A549 (cell line): Measurements from ENCODE around the gene E4F1. TPM values are rescaled to one million over a fixed set of nuclear protein-coding genes. Genes with fewer than 3 reads are reported as not detected.

ENCODE experiments used
- ATAC-seq, 2 experiments: fragments of 200-7000 bp in 1 of 2; fragments of >200 bp in 1 of 2; cut with Nextera tagmentation in 1 of 2; cut with Tn5 transposase in 1 of 2; 3 replicates each; pipeline versions ENCODE4 v1.8.0 to v1.9.1; 2018 to 2020; ENCODE audit warnings: mild to moderate bottlenecking in 1 of 2, moderate library complexity in 1 of 2
- CTCF ChIA-PET: fragments of 300-600 bp; sonication (Branson Sonifier 250); formaldehyde crosslinking; extraction: SDS; loops from one replicate; lab custom pipeline; 2021; ENCODE audit warnings: antibody characterized with exemption, inconsistent platforms; lab: Yijun Ruan, JAX
- POLR2A ChIA-PET: fragments of 350-600 bp; formaldehyde crosslinking; extraction: SDS; loops from one replicate; lab custom pipeline; 2021; ENCODE audit warnings: antibody characterized with exemption, inconsistent platforms; lab: Yijun Ruan, JAX
- DNase-seq, 2 experiments: peaks; one replicate each; pipeline versions ENCODE4 v3.0.0 to v3.0.0-alpha.2; 2011 to 2016; ENCODE audit warnings: low read depth in 1 of 2, low spot score in 1 of 2
- FAIRE-seq: peaks from 2 replicates; lab custom pipeline; 2011; peaks lifted over from hg19 to GRCh38; lab: Jason Lieb, UNC
- H3K27ac ChIP-seq, 2 experiments: fragments of >200 bp; sonication (Bioruptor Twin); formaldehyde crosslinking; 3 replicates each; pipeline ENCODE4 v1.5.1; 2016 to 2017
- H3K4me1 ChIP-seq: fragments of >200 bp; sonication (Bioruptor Twin); formaldehyde crosslinking; 3 replicates; pipeline ENCODE4 v1.6.1; 2016
- H3K4me2 ChIP-seq: fragments of >200 bp; sonication (Bioruptor Twin); formaldehyde crosslinking; 3 replicates; pipeline ENCODE4 v1.6.1; 2016
- H3K4me3 ChIP-seq: fragments of >200 bp; sonication (Bioruptor Twin); formaldehyde crosslinking; 3 replicates; pipeline ENCODE4 v1.5.1; 2016
- H3K9me3 ChIP-seq: fragments of >200 bp; sonication (Bioruptor Twin); formaldehyde crosslinking; 3 replicates; pipeline ENCODE4 v1.6.1; 2016
- CBX8 ChIP-seq: fragments of 200-600 bp; sonication (generic); IDR thresholded peaks from 2 replicates; pipeline ENCODE4 v1.6.1; 2016
- CEBPB ChIP-seq, 2 experiments: fragments of >200 bp in 1 of 2; sonication (Bioruptor Twin) in 1 of 2; formaldehyde crosslinking in 1 of 2; IDR thresholded peaks; 2 replicates each; pipeline ENCODE4 v1.6.1; 2012 to 2016
- CHD2 ChIP-seq: fragments of 150-350 bp; IDR thresholded peaks from 2 replicates; pipeline ENCODE4 v1.6.1; 2014; ENCODE audit warnings: low read length; ENCODE audit not compliant: partially characterized antibody
- CHD4 ChIP-seq: fragments of 200-600 bp; sonication (generic); IDR thresholded peaks from 2 replicates; pipeline ENCODE4 v1.6.1; 2016; ENCODE audit warnings: antibody characterized with exemption, mild to moderate bottlenecking, borderline replicate concordance
- CTCF ChIP-seq: fragments of >200 bp; sonication (Bioruptor Twin); formaldehyde crosslinking; IDR thresholded peaks from 3 replicates; pipeline ENCODE4 v1.5.1; 2016
- E2F6 ChIP-seq: IDR thresholded peaks from 2 replicates; pipeline ENCODE4 v1.6.1; 2012; ENCODE audit warnings: low read depth, borderline replicate concordance
- EHF ChIP-seq: fragments of 250-450 bp; sonication (Bioruptor Pico); IDR thresholded peaks from 2 replicates; pipeline ENCODE4 v1.5.0; 2020; ENCODE audit warnings: mild to moderate bottlenecking
- EHMT2 ChIP-seq: fragments of 200-600 bp; sonication (generic); IDR thresholded peaks from 2 replicates; pipeline ENCODE4 v1.6.1; 2016; ENCODE audit warnings: antibody characterized with exemption, low read depth, mild to moderate bottlenecking, moderate library complexity
- EP300 ChIP-seq, 2 experiments: fragments of >200 bp; sonication (Bioruptor Twin); formaldehyde crosslinking; IDR thresholded peaks; 2 replicates in 1 of 2; 3 replicates in 1 of 2; pipeline ENCODE4 v1.6.1; 2016 to 2017
- GATA3 ChIP-seq: IDR thresholded peaks from 2 replicates; pipeline ENCODE4 v1.6.1; 2012; ENCODE audit warnings: borderline replicate concordance
- HES2 ChIP-seq: fragments of >200 bp; sonication (Bioruptor Twin); formaldehyde crosslinking; IDR thresholded peaks from 2 replicates; pipeline ENCODE4 v1.6.1; 2016
- HOXB13 ChIP-seq: fragments of 250-450 bp; sonication (Bioruptor Pico); IDR thresholded peaks from 2 replicates; pipeline ENCODE4 v1.5.0; 2020; ENCODE audit warnings: low read depth, mild to moderate bottlenecking, moderate library complexity
- HOXB5 ChIP-seq: fragments of 250-450 bp; sonication (Bioruptor Pico); IDR thresholded peaks from 2 replicates; pipeline ENCODE4 v1.5.0; 2020; ENCODE audit warnings: mild to moderate bottlenecking, moderate library complexity
- JUN ChIP-seq, 2 experiments: fragments of >200 bp; sonication (Bioruptor Twin); formaldehyde crosslinking; IDR thresholded peaks; 2 replicates in 1 of 2; 3 replicates in 1 of 2; pipeline ENCODE4 v1.6.1; 2016 to 2017
- KDM5A ChIP-seq: fragments of 200-600 bp; sonication (generic); IDR thresholded peaks from 2 replicates; pipeline ENCODE4 v1.6.1; 2016; ENCODE audit warnings: antibody characterized with exemption, mild to moderate bottlenecking
- MAX ChIP-seq: IDR thresholded peaks from 2 replicates; pipeline ENCODE4 v1.6.1; 2012
- NR3C1 ChIP-seq: fragments of >200 bp; sonication (Bioruptor Twin); formaldehyde crosslinking; IDR thresholded peaks from 3 replicates; pipeline ENCODE4 v1.6.1; 2017
- POLR2AphosphoS2 ChIP-seq: conservative IDR thresholded peaks from 2 replicates; pipeline ENCODE4 v1.6.1; 2012; ENCODE audit warnings: low read length, improper control_type of control experiment, inconsistent platforms
- RAD21 ChIP-seq, 2 experiments: fragments of >200 bp in 1 of 2; sonication (Bioruptor Twin) in 1 of 2; formaldehyde crosslinking in 1 of 2; IDR thresholded peaks in 1 of 2; conservative IDR thresholded peaks in 1 of 2; 2 replicates in 1 of 2; 3 replicates in 1 of 2; pipeline ENCODE4 v1.6.1; 2012 to 2018; ENCODE audit warnings: inconsistent platforms in 1 of 2
- RARB ChIP-seq: fragments of 250-450 bp; sonication (Bioruptor Pico); IDR thresholded peaks from 2 replicates; pipeline ENCODE4 v1.8.0; 2021; ENCODE audit warnings: mild to moderate bottlenecking, moderate library complexity
- RNF2 ChIP-seq: fragments of 200-600 bp; sonication (generic); IDR thresholded peaks from 2 replicates; pipeline ENCODE4 v1.6.1; 2016; ENCODE audit warnings: low read depth, mild to moderate bottlenecking, antibody characterized with exemption, moderate library complexity, borderline replicate concordance
- SREBF2 ChIP-seq: fragments of 450-650 bp; IDR thresholded peaks from 2 replicates; pipeline ENCODE4 v1.6.1; 2014; ENCODE audit warnings: mild to moderate bottlenecking, moderate library complexity
- TFCP2L1 ChIP-seq: fragments of 250-450 bp; sonication (Bioruptor Pico); IDR thresholded peaks from 2 replicates; pipeline ENCODE4 v1.5.0; 2021; ENCODE audit warnings: mild to moderate bottlenecking
- USF2 ChIP-seq: fragments of 450-650 bp; IDR thresholded peaks from 2 replicates; pipeline ENCODE4 v1.6.1; 2014; ENCODE audit warnings: antibody characterized with exemption
- WGBS: methylation state at CpG from one replicate; pipeline ENCODE4 v1.1.6; 2017; ENCODE audit errors: missing lambda C conversion rate; 5-methylcytosine and 5-hydroxymethylcytosine counted together
- polyA plus RNA-seq, 4 experiments: library from polyadenylated mRNA; depleted of rRNA in 3 of 4; stranded (reverse); fragments of >200 nt; fragmentation: RNase III in 1 of 4; extraction: RNeasy Plus Mini Kit Qiagen cat#74134 plus additional on column Dnase treatment in 1 of 4; gene quantifications; 2 replicates in 3 of 4; 3 replicates in 1 of 4; pipeline ENCODE4 v1.2.3, GENCODE V29; 2011 to 2017

Gene E4F1
- polyA plus RNA-seq, 2 of the 4 experiments (the other 2 are of a cell fraction): 10.4 to 23.3 TPM

GRCh38 chr16:2197765-2198164, 25.6 kb upstream of the E4F1 start (continued):
- TF ChIP-seq USF2: no peak
- TF ChIP-seq EP300 (IDR thresholded peaks at IDR 0.05): no peak
- TF ChIP-seq EHF: no peak
- TF ChIP-seq POLR2AphosphoS2: no peak
- no peak for TF ChIP-seq NR3C1
- TF ChIP-seq RNF2: no peak

- H3K9me3 ChIP-seq: no peaks in the 10 kb centered on the region
- WGBS: 72% methylated on average over 4 of the region's 4 CpGs
- FAIRE-seq (no peak), ATAC-seq (no peak), DNase-seq (no peak)
- H3K4me1 ChIP-seq: peaks cover 18% of the 10 kb centered on the region
- TF ChIP-seq E2F6: no peak
- no peak for TF ChIP-seq EHMT2
- no peak for TF ChIP-seq HES2
- TF ChIP-seq RARB (CRISPR knock-in tag): no peak
- TF ChIP-seq JUN (IDR thresholded peaks at IDR 0.05): no peak
- no peak for TF ChIP-seq TFCP2L1 (CRISPR knock-in tag)
- TF ChIP-seq CEBPB (IDR thresholded peaks at IDR 0.05): no peak
- no peak for TF ChIP-seq CBX8
- no peak for TF ChIP-seq HOXB13 (CRISPR knock-in tag)
- TF ChIP-seq SREBF2: no peak
- no peak for TF ChIP-seq CHD4
- TF ChIP-seq USF2: no peak
- TF ChIP-seq KDM5A: no peak
- no peak for TF ChIP-seq CTCF
- no peak for TF ChIP-seq CHD2
- no peak for TF ChIP-seq MAX
- no peak for TF ChIP-seq HOXB5
- no peak for TF ChIP-seq RAD21 (conservative IDR thresholded peaks at IDR 0.05 in 1 of 2, IDR thresholded peaks at IDR 0.05 in 1 of 2)
- no peak for TF ChIP-seq GATA3
- no peak overlapping the region for H3K4me2 ChIP-seq
- ChIA-PET POLR2A (interaction anchor here (1.0 to 1.5 kb wide), 2 partner anchors 43 to 53 kb away, joined by 3 read pairs; partner anchors contain the start of genes ECI1 and TRAF7), CTCF (interaction anchor here (5.0 kb wide), 1 partner anchor 53 kb away, joined by 33 read pairs; the partner anchor contains the start of gene ECI1)
- no peak overlapping the region for H3K4me3 ChIP-seq
- 0 out of 6 replicates have a peak overlapping the region, but pooled peaks of 1 of the 2 experiments have one; percentile 6 for H3K27ac ChIP-seq
Measured at GRCh38 chr16:2198283-2198682, 25.1 kb upstream of the E4F1 start.
